Progenitor cell of endocrine pancreas (in vitro differentiated cells): Measurements from ENCODE around the gene AP2B1. TPM values are rescaled to one million over a fixed set of nuclear protein-coding genes. Genes with fewer than 3 reads are reported as not detected.
A peak's percentile ranks its signal among the peaks of the same experiment; 100 is the strongest.

Experiments used
- DNase-seq: peaks from one replicate; pipeline ENCODE4 v3.0.0; 2021; ENCODE audit warnings: low spot score; ENCODE audit not compliant: unreplicated experiment
- H3K27ac Mint-ChIP-seq: 2 replicates; pipeline ENCODE4 v1.8.0; 2021; ENCODE audit warnings: mild to moderate bottlenecking, moderate library complexity, mixed read lengths
- H3K27me3 Mint-ChIP-seq: 2 replicates; pipeline ENCODE4 v1.8.0; 2021; ENCODE audit warnings: mixed read lengths
- H3K36me3 Mint-ChIP-seq: 2 replicates; pipeline ENCODE4 v1.8.0; 2022; ENCODE audit warnings: mixed read lengths; ENCODE audit not compliant: insufficient read depth
- H3K4me1 Mint-ChIP-seq: 2 replicates; pipeline ENCODE4 v1.8.0; 2021; ENCODE audit warnings: low read depth, mixed read lengths
- H3K4me3 Mint-ChIP-seq: 2 replicates; pipeline ENCODE4 v1.8.0; 2021; ENCODE audit warnings: low read depth, mild to moderate bottlenecking, moderate library complexity, mixed read lengths
- H3K9me3 Mint-ChIP-seq: 2 replicates; pipeline ENCODE4 v1.8.0; 2021; ENCODE audit warnings: low read depth, mixed read lengths
- total RNA-seq: library from RNA; stranded (reverse); gene quantifications from 2 replicates; pipeline ENCODE4 v1.2.1, GENCODE V29; 2021
- TF ChIP-seq, protein P1 (sequence below): fragments of 200-600 bp; sonication (generic); IDR thresholded peaks from one replicate; pipeline ENCODE4 v1.5.0; 2021; ENCODE audit warnings: antibody characterized with exemption, mild to moderate bottlenecking; ENCODE audit not compliant: unreplicated experiment

The AP2B1 gene
- total RNA-seq, 1 donor from 2014 or later: 194 TPM

DNA sequence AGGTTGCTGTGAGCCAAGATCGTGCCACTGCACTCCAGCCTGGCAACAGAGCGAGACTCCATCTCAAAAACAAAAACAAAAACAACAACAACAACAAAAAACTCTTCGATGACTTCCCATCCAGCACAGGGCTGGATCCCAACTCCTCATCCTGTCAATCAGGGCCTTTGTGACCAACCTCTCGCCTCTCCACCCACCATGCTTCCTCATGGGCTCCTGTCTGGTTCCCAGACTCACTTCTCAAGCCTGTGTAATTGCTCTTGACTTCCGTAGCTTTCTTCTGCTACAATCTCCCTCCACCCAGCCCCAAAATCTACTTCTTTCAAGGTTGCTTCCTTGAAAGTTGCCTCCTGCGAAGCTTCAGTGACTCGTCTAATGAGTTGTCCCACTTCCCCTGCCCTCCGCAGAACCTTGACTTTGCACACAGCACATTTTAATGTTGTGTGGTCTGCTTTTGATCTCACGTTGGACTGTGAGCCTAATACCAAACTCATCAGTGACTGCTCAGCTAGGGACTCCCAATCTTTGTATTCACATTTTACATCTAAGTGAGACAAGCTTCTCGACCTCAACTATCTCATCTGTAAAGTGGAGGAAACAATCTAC is 143.4 kb downstream of the AP2B1 start:
- peaks cover 4% of the 10 kb centered on the region for H3K4me1 Mint-ChIP-seq
- H3K27ac Mint-ChIP-seq: no peak overlapping the region
- H3K27me3 Mint-ChIP-seq: peaks cover 3% of the 10 kb centered on the region
- peak overlapping the region; percentile 78 for H3K4me3 Mint-ChIP-seq
- no peak for DNase-seq
- H3K9me3 Mint-ChIP-seq: no peaks in the 10 kb centered on the region
- peaks cover 3% of the 10 kb centered on the region for H3K36me3 Mint-ChIP-seq
- TF ChIP-seq, protein P1, sequence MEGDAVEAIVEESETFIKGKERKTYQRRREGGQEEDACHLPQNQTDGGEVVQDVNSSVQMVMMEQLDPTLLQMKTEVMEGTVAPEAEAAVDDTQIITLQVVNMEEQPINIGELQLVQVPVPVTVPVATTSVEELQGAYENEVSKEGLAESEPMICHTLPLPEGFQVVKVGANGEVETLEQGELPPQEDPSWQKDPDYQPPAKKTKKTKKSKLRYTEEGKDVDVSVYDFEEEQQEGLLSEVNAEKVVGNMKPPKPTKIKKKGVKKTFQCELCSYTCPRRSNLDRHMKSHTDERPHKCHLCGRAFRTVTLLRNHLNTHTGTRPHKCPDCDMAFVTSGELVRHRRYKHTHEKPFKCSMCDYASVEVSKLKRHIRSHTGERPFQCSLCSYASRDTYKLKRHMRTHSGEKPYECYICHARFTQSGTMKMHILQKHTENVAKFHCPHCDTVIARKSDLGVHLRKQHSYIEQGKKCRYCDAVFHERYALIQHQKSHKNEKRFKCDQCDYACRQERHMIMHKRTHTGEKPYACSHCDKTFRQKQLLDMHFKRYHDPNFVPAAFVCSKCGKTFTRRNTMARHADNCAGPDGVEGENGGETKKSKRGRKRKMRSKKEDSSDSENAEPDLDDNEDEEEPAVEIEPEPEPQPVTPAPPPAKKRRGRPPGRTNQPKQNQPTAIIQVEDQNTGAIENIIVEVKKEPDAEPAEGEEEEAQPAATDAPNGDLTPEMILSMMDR: no peak

DNA sequence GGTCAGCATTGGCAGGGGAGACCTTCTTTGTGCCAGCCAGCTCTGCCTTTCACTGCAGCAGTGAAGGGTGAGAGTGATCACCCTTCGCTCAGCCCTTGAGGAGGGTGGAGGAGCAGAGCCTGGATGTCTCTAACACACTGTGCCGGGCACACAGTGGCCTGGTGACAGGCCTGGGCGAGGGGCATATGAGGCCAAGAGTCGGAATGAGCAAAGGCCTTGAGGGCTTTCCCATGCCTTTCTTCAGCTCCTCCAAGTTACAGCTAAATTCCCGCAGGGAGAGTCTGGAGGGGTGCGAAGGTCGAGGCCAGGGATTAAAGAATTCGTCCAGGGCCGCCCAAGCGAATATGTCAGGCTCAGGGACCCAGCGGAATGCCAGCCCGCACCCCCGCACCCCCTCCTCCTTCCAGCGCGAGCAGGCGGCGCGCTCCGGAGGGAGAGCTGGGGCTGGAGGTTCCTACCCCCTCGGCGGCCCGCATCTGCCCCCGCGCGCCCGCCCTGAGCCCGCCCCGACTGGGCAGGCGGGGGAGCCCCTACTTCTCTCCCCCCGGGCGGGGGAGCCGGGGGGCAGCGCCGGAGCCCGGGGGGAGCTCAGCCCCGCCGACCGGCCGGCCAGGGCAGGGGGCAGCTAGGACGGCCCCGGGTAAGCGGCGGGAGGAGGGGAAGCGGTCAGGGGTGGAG is 144.3 kb downstream of the AP2B1 start, which contains the start of gene RASL10B:
Gene RASL10B (plus strand): TSS at position 401 of the 678 bp plus-strand sequence. CDS start 3,546 bp downstream, outside the sequence.
- H3K4me3 Mint-ChIP-seq: peak within 1 kb of the TSS; percentile 86
- peak; percentile 40 for DNase-seq
- peaks cover 4% of the 10 kb centered on the region for H3K4me1 Mint-ChIP-seq
- H3K27ac Mint-ChIP-seq: peak within 1 kb of the TSS; percentile 85
- H3K36me3 Mint-ChIP-seq: no peaks in the 10 kb centered on the region
- H3K27me3 Mint-ChIP-seq: peaks cover 3% of the 10 kb centered on the region
- TF ChIP-seq, protein P1: no peak
- no peaks in the 10 kb centered on the region for H3K9me3 Mint-ChIP-seq

DNA sequence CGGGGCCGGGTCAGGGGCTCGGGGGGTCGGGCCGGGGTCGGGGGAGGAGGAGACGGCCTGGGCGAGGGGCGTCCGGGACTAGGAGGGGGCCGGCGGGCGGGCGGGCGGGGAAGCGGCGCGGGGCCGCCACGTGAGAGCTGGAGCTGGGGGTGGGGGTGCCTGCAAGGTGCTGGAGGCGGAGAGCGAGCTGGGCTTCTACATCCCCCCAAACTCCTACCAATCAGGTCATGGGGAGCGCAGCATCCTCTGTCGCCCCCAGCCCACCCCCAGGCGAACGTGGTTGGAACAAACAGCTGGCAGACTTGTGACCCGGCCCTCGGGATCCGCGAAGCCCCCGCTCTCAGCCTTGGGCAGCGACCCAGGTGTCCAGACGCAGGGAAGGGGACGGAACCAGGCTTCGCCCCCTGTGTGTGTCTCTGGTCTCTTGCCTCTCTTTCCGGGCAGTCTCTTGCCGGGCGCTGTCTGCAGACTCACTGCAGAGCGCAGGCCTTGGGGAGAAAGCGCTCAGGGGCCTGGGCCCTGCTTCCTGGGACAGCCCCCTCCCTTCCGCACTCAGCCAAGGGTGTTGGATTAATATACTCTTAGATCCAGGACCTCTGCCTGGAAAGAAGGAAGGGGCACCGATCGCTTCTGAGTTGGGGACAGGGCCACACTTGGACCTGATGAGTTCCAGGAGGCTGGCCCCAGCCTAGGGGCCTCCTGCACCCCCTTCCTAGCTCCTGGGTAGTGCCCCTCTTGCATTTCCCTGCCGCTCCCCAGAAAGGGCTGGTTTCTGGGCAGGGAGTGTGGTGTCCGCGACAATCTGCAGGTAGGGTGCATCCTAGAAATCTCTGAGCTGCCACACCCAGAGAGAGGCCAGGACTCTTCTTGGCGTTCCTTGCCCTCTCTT is 145.0 kb downstream of the AP2B1 start:
- Mint-ChIP-seq H3K9me3 (no peaks in the 10 kb centered on the region), H3K27me3 (peaks cover 3% of the 10 kb centered on the region), H3K36me3 (no peaks in the 10 kb centered on the region), H3K27ac (peak overlapping the region; percentile 85), H3K4me3 (peak overlapping the region; percentile 86), H3K4me1 (peaks cover 4% of the 10 kb centered on the region)
- TF ChIP-seq, protein P1: no peak
- DNase-seq: no peak

DNA sequence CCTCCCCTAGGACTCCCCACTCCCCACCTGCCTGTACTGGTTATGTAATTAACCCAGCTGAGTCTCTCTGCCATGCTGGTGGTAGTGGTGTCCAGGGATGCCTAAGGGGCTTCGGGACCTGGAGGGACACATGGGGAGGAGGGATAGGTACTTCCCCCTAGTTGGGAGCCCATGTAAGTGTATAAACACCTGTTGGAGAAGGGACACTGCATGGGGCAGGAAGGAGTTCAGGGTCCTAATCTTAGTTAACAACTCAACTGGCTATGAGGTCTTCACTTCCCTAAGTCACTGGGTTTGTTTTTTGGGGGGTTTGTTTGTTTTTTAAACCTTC is 145.6 kb downstream of the AP2B1 start:
- Mint-ChIP-seq H3K27me3 (peaks cover 3% of the 10 kb centered on the region), H3K27ac (no peak overlapping the region), H3K4me1 (peaks cover 4% of the 10 kb centered on the region), H3K9me3 (no peaks in the 10 kb centered on the region), H3K4me3 (peak overlapping the region; percentile 86), H3K36me3 (no peaks in the 10 kb centered on the region)
- DNase-seq: no peak
- TF ChIP-seq, protein P1: no peak

DNA sequence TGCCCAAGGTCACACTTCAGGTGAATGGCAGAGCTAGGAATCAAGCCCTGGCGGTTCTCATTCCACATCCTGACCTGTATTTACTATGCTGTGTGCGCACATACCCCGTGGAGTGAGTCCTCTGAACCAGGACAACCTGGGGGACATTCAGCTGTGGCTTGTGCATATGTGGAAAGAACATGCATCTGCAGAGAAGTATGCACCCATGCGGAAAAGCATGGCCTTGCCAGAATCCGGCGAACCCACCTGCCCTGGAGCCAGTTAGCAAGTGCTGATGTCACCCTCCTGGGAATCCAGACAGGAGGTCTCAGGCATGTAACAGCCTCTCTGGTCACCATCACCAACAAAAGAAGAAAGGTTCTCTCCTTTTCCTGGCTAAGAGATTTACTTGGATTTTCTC is 146.2 kb downstream of the AP2B1 start:
- H3K4me3 Mint-ChIP-seq: no peak overlapping the region
- H3K4me1 Mint-ChIP-seq: peaks cover 4% of the 10 kb centered on the region
- H3K27me3 Mint-ChIP-seq: peaks cover 3% of the 10 kb centered on the region
- no peaks in the 10 kb centered on the region for H3K9me3 Mint-ChIP-seq
- TF ChIP-seq, protein P1: no peak
- no peak for DNase-seq
- H3K27ac Mint-ChIP-seq: no peak overlapping the region
- H3K36me3 Mint-ChIP-seq: no peaks in the 10 kb centered on the region
